ENCODE results near the gene RYR2. TPM values are rescaled to one million over a fixed set of nuclear protein-coding genes. Genes with fewer than 3 reads are reported as not detected.

The RYR2 gene
- total and polyA plus RNA-seq, 2 of the 8 experiments (the other 6 are each of a cell fraction or from before 2014, with no cell fraction given) = 1.3 to 4.4 TPM

DNA sequence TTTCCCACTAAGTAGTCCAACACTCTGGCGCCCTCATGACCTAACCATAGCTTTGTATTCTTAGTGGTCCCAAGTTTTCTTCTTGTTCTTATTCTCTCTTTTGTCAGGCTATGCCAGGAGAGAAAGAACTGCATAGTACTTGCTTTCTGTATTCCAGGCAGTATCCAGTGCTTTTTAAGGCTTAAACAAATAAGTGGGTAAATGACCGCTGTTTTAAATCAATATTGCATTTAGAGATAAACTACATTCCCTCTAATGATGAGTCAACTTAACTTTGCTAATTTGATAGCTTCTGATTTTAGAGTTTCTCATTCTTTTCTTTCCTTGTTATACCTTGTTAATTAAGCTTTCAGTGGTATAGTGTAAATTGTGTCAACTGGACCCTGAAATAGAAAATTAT, 709.1 kb downstream of the RYR2 start (continued):
- TF ChIP-seq, protein P1, sequence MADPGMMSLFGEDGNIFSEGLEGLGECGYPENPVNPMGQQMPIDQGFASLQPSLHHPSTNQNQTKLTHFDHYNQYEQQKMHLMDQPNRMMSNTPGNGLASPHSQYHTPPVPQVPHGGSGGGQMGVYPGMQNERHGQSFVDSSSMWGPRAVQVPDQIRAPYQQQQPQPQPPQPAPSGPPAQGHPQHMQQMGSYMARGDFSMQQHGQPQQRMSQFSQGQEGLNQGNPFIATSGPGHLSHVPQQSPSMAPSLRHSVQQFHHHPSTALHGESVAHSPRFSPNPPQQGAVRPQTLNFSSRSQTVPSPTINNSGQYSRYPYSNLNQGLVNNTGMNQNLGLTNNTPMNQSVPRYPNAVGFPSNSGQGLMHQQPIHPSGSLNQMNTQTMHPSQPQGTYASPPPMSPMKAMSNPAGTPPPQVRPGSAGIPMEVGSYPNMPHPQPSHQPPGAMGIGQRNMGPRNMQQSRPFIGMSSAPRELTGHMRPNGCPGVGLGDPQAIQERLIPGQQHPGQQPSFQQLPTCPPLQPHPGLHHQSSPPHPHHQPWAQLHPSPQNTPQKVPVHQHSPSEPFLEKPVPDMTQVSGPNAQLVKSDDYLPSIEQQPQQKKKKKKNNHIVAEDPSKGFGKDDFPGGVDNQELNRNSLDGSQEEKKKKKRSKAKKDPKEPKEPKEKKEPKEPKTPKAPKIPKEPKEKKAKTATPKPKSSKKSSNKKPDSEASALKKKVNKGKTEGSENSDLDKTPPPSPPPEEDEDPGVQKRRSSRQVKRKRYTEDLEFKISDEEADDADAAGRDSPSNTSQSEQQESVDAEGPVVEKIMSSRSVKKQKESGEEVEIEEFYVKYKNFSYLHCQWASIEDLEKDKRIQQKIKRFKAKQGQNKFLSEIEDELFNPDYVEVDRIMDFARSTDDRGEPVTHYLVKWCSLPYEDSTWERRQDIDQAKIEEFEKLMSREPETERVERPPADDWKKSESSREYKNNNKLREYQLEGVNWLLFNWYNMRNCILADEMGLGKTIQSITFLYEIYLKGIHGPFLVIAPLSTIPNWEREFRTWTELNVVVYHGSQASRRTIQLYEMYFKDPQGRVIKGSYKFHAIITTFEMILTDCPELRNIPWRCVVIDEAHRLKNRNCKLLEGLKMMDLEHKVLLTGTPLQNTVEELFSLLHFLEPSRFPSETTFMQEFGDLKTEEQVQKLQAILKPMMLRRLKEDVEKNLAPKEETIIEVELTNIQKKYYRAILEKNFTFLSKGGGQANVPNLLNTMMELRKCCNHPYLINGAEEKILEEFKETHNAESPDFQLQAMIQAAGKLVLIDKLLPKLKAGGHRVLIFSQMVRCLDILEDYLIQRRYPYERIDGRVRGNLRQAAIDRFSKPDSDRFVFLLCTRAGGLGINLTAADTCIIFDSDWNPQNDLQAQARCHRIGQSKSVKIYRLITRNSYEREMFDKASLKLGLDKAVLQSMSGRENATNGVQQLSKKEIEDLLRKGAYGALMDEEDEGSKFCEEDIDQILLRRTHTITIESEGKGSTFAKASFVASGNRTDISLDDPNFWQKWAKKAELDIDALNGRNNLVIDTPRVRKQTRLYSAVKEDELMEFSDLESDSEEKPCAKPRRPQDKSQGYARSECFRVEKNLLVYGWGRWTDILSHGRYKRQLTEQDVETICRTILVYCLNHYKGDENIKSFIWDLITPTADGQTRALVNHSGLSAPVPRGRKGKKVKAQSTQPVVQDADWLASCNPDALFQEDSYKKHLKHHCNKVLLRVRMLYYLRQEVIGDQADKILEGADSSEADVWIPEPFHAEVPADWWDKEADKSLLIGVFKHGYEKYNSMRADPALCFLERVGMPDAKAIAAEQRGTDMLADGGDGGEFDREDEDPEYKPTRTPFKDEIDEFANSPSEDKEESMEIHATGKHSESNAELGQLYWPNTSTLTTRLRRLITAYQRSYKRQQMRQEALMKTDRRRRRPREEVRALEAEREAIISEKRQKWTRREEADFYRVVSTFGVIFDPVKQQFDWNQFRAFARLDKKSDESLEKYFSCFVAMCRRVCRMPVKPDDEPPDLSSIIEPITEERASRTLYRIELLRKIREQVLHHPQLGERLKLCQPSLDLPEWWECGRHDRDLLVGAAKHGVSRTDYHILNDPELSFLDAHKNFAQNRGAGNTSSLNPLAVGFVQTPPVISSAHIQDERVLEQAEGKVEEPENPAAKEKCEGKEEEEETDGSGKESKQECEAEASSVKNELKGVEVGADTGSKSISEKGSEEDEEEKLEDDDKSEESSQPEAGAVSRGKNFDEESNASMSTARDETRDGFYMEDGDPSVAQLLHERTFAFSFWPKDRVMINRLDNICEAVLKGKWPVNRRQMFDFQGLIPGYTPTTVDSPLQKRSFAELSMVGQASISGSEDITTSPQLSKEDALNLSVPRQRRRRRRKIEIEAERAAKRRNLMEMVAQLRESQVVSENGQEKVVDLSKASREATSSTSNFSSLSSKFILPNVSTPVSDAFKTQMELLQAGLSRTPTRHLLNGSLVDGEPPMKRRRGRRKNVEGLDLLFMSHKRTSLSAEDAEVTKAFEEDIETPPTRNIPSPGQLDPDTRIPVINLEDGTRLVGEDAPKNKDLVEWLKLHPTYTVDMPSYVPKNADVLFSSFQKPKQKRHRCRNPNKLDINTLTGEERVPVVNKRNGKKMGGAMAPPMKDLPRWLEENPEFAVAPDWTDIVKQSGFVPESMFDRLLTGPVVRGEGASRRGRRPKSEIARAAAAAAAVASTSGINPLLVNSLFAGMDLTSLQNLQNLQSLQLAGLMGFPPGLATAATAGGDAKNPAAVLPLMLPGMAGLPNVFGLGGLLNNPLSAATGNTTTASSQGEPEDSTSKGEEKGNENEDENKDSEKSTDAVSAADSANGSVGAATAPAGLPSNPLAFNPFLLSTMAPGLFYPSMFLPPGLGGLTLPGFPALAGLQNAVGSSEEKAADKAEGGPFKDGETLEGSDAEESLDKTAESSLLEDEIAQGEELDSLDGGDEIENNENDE (IDR thresholded peaks at IDR 0.05; ENCODE audit: insufficient replicate concordance, low read length) = no peak
- TF ChIP-seq JUN (IDR thresholded peaks at IDR 0.05; ENCODE audit: low read depth, low read length) = no peak
- TF ChIP-seq RAD21 (IDR thresholded peaks at IDR 0.05 in 1 of 2, conservative IDR thresholded peaks at IDR 0.05 in 1 of 2; ENCODE audit: low read depth in 2 of 2, low read length in 2 of 2) = no peak
- TF ChIP-seq KDM1A (IDR thresholded peaks at IDR 0.05; ENCODE audit: borderline replicate concordance, low read length) = no peak
- TF ChIP-seq HDAC6 (IDR thresholded peaks at IDR 0.05; ENCODE audit: low read depth, low read length) = no peak
- TF ChIP-seq CTBP2 (IDR thresholded peaks at IDR 0.05; ENCODE audit: borderline replicate concordance, insufficient read depth, insufficient read length, low read length) = no peak
- TF ChIP-seq SRF (IDR thresholded peaks at IDR 0.05; ENCODE audit: low read depth, low read length) = no peak
- no peak for TF ChIP-seq SIX5 (IDR thresholded peaks at IDR 0.05; ENCODE audit: low read depth, low read length)
- no peak for TF ChIP-seq ZNF274 (IDR thresholded peaks at IDR 0.05; ENCODE audit: borderline replicate concordance, extremely low read depth, low read length)
- TF ChIP-seq GABPA (IDR thresholded peaks at IDR 0.05; ENCODE audit: borderline replicate concordance, insufficient read depth, low read length) = no peak
- TF ChIP-seq EGR1 (IDR thresholded peaks at IDR 0.05; ENCODE audit: borderline replicate concordance, low read depth, low read length) = no peak
- TF ChIP-seq FOSL1 (IDR thresholded peaks at IDR 0.05; ENCODE audit: insufficient read depth, low read depth, low read length) = no peak
